IMR-90 (cell line): ENCODE data around the gene UBAP2L. TPM values are rescaled to one million over a fixed set of nuclear protein-coding genes. Genes with fewer than 3 reads are reported as not detected.

Experiments
- ATAC-seq: fragments of 200-7000 bp; cut with Tn5 transposase; 2 replicates; pipeline ENCODE4 v1.9.1; 2020; ENCODE audit warnings: low read depth, mild to moderate bottlenecking, moderate library complexity
- BruUV-seq: library from RNA; stranded (reverse); fragments of 400-500 nt; replicated peaks from 2 replicates; lab custom pipeline; 2021; lab: Mats Ljungman, UMichigan
- CTCF ChIA-PET: fragments of 300-600 bp; formaldehyde crosslinking; extraction: SDS; loops from one replicate; lab custom pipeline; 2021; ENCODE audit warnings: antibody characterized with exemption; lab: Yijun Ruan, JAX
- POLR2A ChIA-PET: fragments of 300-600 bp; sonication (Branson Sonifier 250); formaldehyde crosslinking; loops from one replicate; lab custom pipeline; 2022; ENCODE audit warnings: antibody characterized with exemption; ENCODE audit not compliant: unreplicated experiment; lab: Charles Lee
- DNase-seq: peaks from one replicate; pipeline ENCODE4 v3.0.0; 2013
- H2AFZ ChIP-seq: replicated peaks from 2 replicates; pipeline ENCODE3; 2013; ENCODE audit warnings: low read length, mild to moderate bottlenecking; ENCODE audit not compliant: poor library complexity
- H2AK5ac ChIP-seq: 2 replicates; pipeline ENCODE4 v1.6.1; 2013; ENCODE audit warnings: low read depth, low read length, inconsistent platforms
- H2AK9ac ChIP-seq: replicated peaks from 2 replicates; pipeline ENCODE3; 2013; ENCODE audit warnings: mild to moderate bottlenecking, low read depth, low read length, moderate library complexity; ENCODE audit not compliant: poor library complexity
- H2BK120ac ChIP-seq: 2 replicates; pipeline ENCODE4 v1.6.1; 2013; ENCODE audit warnings: low read depth, low read length, inconsistent platforms
- H2BK15ac ChIP-seq: 3 replicates; pipeline ENCODE4 v1.6.1; 2013; ENCODE audit warnings: low read depth, low read length, inconsistent platforms
- H2BK20ac ChIP-seq: 2 replicates; pipeline ENCODE4 v1.6.1; 2013; ENCODE audit warnings: low read depth, mild to moderate bottlenecking, inconsistent platforms, low read length, moderate library complexity
- H2BK5ac ChIP-seq: 2 replicates; pipeline ENCODE4 v1.6.1; 2013; ENCODE audit warnings: mild to moderate bottlenecking, low read depth, low read length, inconsistent platforms; ENCODE audit not compliant: poor library complexity, severe bottlenecking
- H3K14ac ChIP-seq: replicated peaks from 2 replicates; pipeline ENCODE4 v1.6.1; 2013; ENCODE audit warnings: low read depth, low read length, inconsistent platforms
- H3K18ac ChIP-seq: 2 replicates; pipeline ENCODE4 v1.6.1; 2013; ENCODE audit warnings: low read depth, low read length, control low read depth
- H3K23ac ChIP-seq: 2 replicates; pipeline ENCODE4 v1.6.1; 2013; ENCODE audit warnings: low read depth, low read length, inconsistent platforms
- H3K27ac ChIP-seq: 2 replicates; pipeline ENCODE4 v1.5.1; 2013; ENCODE audit warnings: mild to moderate bottlenecking, control low read depth, low read length; ENCODE audit not compliant: insufficient read depth
- H3K27me3 ChIP-seq: 2 replicates; pipeline ENCODE4 v1.6.1; 2013; ENCODE audit warnings: low read length; ENCODE audit not compliant: control insufficient read depth, insufficient read depth
- H3K36me3 ChIP-seq: 2 replicates; pipeline ENCODE4 v1.6.1; 2013; ENCODE audit warnings: low read length, mixed read lengths; ENCODE audit not compliant: control insufficient read depth, insufficient read depth
- H3K4ac ChIP-seq: 2 replicates; pipeline ENCODE4 v1.6.1; 2013; ENCODE audit warnings: low read depth, low read length, inconsistent platforms
- H3K4me1 ChIP-seq: 2 replicates; pipeline ENCODE4 v1.6.1; 2013; ENCODE audit warnings: low read length, mixed read lengths; ENCODE audit not compliant: control insufficient read depth, insufficient read depth
- H3K4me2 ChIP-seq: 2 replicates; pipeline ENCODE4 v1.6.1; 2013; ENCODE audit warnings: low read depth, mild to moderate bottlenecking, control low read depth, low read length, moderate library complexity
- H3K4me3 ChIP-seq: 2 replicates; pipeline ENCODE4 v1.5.1; 2013; ENCODE audit warnings: low read depth, mild to moderate bottlenecking, control low read depth, low read length, moderate library complexity; ENCODE audit not compliant: insufficient read depth
- H3K56ac ChIP-seq: 2 replicates; pipeline ENCODE4 v1.6.1; 2013; ENCODE audit warnings: low read length, inconsistent platforms; ENCODE audit not compliant: insufficient read depth; ENCODE audit errors: extremely low read depth
- H3K79me1 ChIP-seq, 2 experiments: 2 replicates each; pipeline ENCODE4 v1.6.1; 2013; ENCODE audit warnings: low read length in 2 of 2, inconsistent platforms in 1 of 2, low read depth in 1 of 2
- H3K9ac ChIP-seq: 2 replicates; pipeline ENCODE4 v1.6.1; 2013; ENCODE audit warnings: low read depth, low read length, control low read depth
- H3K9me1 ChIP-seq: 2 replicates; pipeline ENCODE4 v1.6.1; 2013; ENCODE audit warnings: low read length, inconsistent platforms; ENCODE audit not compliant: insufficient read depth
- H3K9me3 ChIP-seq: 2 replicates; pipeline ENCODE4 v1.6.1; 2013; ENCODE audit warnings: low read length; ENCODE audit not compliant: control insufficient read depth, insufficient read depth
- H4K20me1 ChIP-seq: 2 replicates; pipeline ENCODE4 v1.6.1; 2013; ENCODE audit warnings: low read length, inconsistent platforms; ENCODE audit not compliant: insufficient read depth
- H4K5ac ChIP-seq: 2 replicates; pipeline ENCODE4 v1.6.1; 2013; ENCODE audit warnings: mild to moderate bottlenecking, low read depth, low read length, control low read depth
- H4K8ac ChIP-seq, 2 experiments: 2 replicates each; pipeline ENCODE4 v1.6.1; 2013; ENCODE audit warnings: low read depth in 2 of 2, low read length in 2 of 2, control low read depth in 1 of 2, inconsistent platforms in 1 of 2
- H4K91ac ChIP-seq: 2 replicates; pipeline ENCODE4 v1.6.1; 2013; ENCODE audit warnings: low read depth, low read length, inconsistent platforms; ENCODE audit not compliant: insufficient read depth
- BHLHE40 ChIP-seq: fragments of 150-350 bp; IDR thresholded peaks from 2 replicates; pipeline ENCODE4 v1.6.1; 2016; ENCODE audit warnings: mild to moderate bottlenecking, low read depth, low read length
- CHD1 ChIP-seq: IDR thresholded peaks from 2 replicates; pipeline ENCODE4 v1.6.1; 2012; ENCODE audit warnings: low read depth, low read length, improper control_type of control experiment
- FOS ChIP-seq: fragments of 150-350 bp; IDR thresholded peaks from 2 replicates; pipeline ENCODE4 v1.6.1; 2016; ENCODE audit warnings: low read depth, low read length
- MAZ ChIP-seq: IDR thresholded peaks from 2 replicates; pipeline ENCODE4 v1.6.1; 2012; ENCODE audit warnings: low read depth, mild to moderate bottlenecking, low read length, improper control_type of control experiment, moderate library complexity, borderline replicate concordance
- MXI1 ChIP-seq: IDR thresholded peaks from 2 replicates; pipeline ENCODE4 v1.6.1; 2012; ENCODE audit warnings: low read depth, mild to moderate bottlenecking, low read length, moderate library complexity, borderline replicate concordance
- NFE2L2 ChIP-seq: fragments of 150-350 bp; IDR thresholded peaks from 2 replicates; pipeline ENCODE4 v1.6.1; 2016; ENCODE audit warnings: low read depth, mild to moderate bottlenecking, low read length
- POLR2A ChIP-seq: IDR thresholded peaks from 2 replicates; pipeline ENCODE4 v1.6.1; 2012; ENCODE audit warnings: mild to moderate bottlenecking, low read depth, low read length
- RCOR1 ChIP-seq: IDR thresholded peaks from 2 replicates; pipeline ENCODE4 v1.6.1; 2012; ENCODE audit warnings: mild to moderate bottlenecking, low read length, improper control_type of control experiment; ENCODE audit not compliant: insufficient replicate concordance
- RFX5 ChIP-seq: IDR thresholded peaks from 2 replicates; pipeline ENCODE4 v1.8.0; 2012; ENCODE audit warnings: low read depth, mild to moderate bottlenecking, low read length, moderate library complexity
- USF2 ChIP-seq: fragments of 150-350 bp; IDR thresholded peaks from 2 replicates; pipeline ENCODE4 v1.6.1; 2017; ENCODE audit warnings: mild to moderate bottlenecking, antibody characterized with exemption, low read length, low read depth
- WGBS, 2 experiments: methylation state at CpG; one replicate each; pipeline versions ENCODE4 v1.1.5 to v1.1.7; 2013; ENCODE audit warnings: missing lambda C conversion rate in 2 of 2; ENCODE audit not compliant: insufficient read length in 1 of 2; ENCODE audit errors: extremely low coverage in 2 of 2; 5-methylcytosine and 5-hydroxymethylcytosine counted together
- dilution Hi-C: fragments of 300-500 bp; cut with HindIII; formaldehyde crosslinking; loops from one replicate; pipeline ENCODE4 v1.14.3; 2018; ENCODE audit warnings: low sequenced_read_pairs; ENCODE audit not compliant: unreplicated experiment
- in situ Hi-C: fragments of 300-500 bp; cut with MboI; formaldehyde crosslinking; loops from 3 replicates; pipeline ENCODE4 v1.14.3; 2019; ENCODE audit warnings: low sequenced_read_pairs, inconsistent platforms, mixed read lengths
- intact Hi-C: fragments of 100-400 bp; cut with micrococcal nuclease; formaldehyde crosslinking; loops from 2 replicates; pipeline ENCODE4 v1.10.0; 2022
- polyA plus RNA-seq, 3 experiments: library from polyadenylated mRNA; depleted of rRNA; stranded (reverse); fragments of >200 nt; gene quantifications; 2 replicates each; pipeline ENCODE4 v1.2.3, GENCODE V29; 2012; ENCODE audit warnings: low replicate concordance in 1 of 3
- total RNA-seq: library from RNA; depleted of rRNA; stranded (reverse); fragments of >200 nt; gene quantifications from 2 replicates; pipeline ENCODE4 v1.2.3, GENCODE V29; 2012
- TF ChIP-seq, protein P1 (sequence below): fragments of 150-350 bp; IDR thresholded peaks from 2 replicates; pipeline ENCODE4 v1.6.1; 2016; ENCODE audit warnings: low read depth, mild to moderate bottlenecking, low read length, moderate library complexity, borderline replicate concordance

Gene UBAP2L
- total and polyA plus RNA-seq, 2 of the 4 experiments (the other 2 are of a cell fraction): 57.5 to 149 TPM

- CTCF ChIA-PET: interaction anchor here (0.6 to 1.7 kb wide), 4 partner anchors 24 to 710 kb away, joined by 3 to 7 read pairs (median 6); no protein-coding TSS in a partner anchor
- no peak overlapping the region for H3K27ac ChIP-seq
These were observed 42.9 kb downstream of the UBAP2L start for GRCh38 chr1:154263465-154264332.

More at GRCh38 chr1:154263465-154264332, 42.9 kb downstream of the UBAP2L start:
- no peak overlapping the region for H3K4me2 ChIP-seq
- no peaks in the 10 kb centered on the region for H3K9me3 ChIP-seq
- no peak overlapping the region for H3K18ac ChIP-seq
- ATAC-seq (peak; percentile 61), DNase-seq (peak; percentile 37)
- H3K36me3 ChIP-seq: peaks cover 73% of the 10 kb centered on the region
- WGBS, 2 experiments: no CpG with 5 or more reads among the region's 6 CpGs
- no peak overlapping the region for H2BK15ac ChIP-seq
- H3K56ac ChIP-seq: no peak overlapping the region
- no peak for TF ChIP-seq MAZ
- TF ChIP-seq POLR2A: no peak
- no peak for TF ChIP-seq BHLHE40
- TF ChIP-seq, protein P1, sequence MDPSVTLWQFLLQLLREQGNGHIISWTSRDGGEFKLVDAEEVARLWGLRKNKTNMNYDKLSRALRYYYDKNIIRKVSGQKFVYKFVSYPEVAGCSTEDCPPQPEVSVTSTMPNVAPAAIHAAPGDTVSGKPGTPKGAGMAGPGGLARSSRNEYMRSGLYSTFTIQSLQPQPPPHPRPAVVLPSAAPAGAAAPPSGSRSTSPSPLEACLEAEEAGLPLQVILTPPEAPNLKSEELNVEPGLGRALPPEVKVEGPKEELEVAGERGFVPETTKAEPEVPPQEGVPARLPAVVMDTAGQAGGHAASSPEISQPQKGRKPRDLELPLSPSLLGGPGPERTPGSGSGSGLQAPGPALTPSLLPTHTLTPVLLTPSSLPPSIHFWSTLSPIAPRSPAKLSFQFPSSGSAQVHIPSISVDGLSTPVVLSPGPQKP: no peak
- TF ChIP-seq NFE2L2: no peak
- TF ChIP-seq RCOR1: no peak
- TF ChIP-seq RFX5: no peak
- no peak for TF ChIP-seq USF2
- no peak for TF ChIP-seq FOS
- no peak for TF ChIP-seq CHD1
- TF ChIP-seq MXI1: no peak
- no peaks in the 10 kb centered on the region for H3K4me1 ChIP-seq
- intact Hi-C loops: no loop called here
- H2BK120ac ChIP-seq: no peak overlapping the region
- no peak overlapping the region for H3K9ac ChIP-seq
- H3K9me1 ChIP-seq: peaks cover 3% of the 10 kb centered on the region; the same call in 1 of the 2 replicates
- dilution Hi-C loops: no loop called here
- no TSS peak for BruUV-seq
- in situ Hi-C loops: no loop called here
- H2AK5ac ChIP-seq: no peak overlapping the region
- no peak overlapping the region for H3K23ac ChIP-seq
- H4K20me1 ChIP-seq: peaks cover 13% of the 10 kb centered on the region
- POLR2A ChIA-PET: interaction anchor here (0.5 kb wide), 1 partner anchor 50 kb away, joined by 3 read pairs; no protein-coding TSS in a partner anchor
- no peak overlapping the region for H3K14ac ChIP-seq
- H4K5ac ChIP-seq: no peak overlapping the region
- no peak overlapping the region for H3K4me3 ChIP-seq
- H3K4ac ChIP-seq: no peak overlapping the region
- no peak overlapping the region for H4K8ac ChIP-seq
- H3K27me3 ChIP-seq: no peaks in the 10 kb centered on the region
- no peak overlapping the region for H2BK20ac ChIP-seq
- H2AK9ac ChIP-seq: no peak overlapping the region
- peaks cover 29 to 40% of the 10 kb centered on the region in 2 experiments for H3K79me1 ChIP-seq
- H4K91ac ChIP-seq: no peak overlapping the region
- no peak overlapping the region for H2BK5ac ChIP-seq
- no peak overlapping the region for H2AFZ ChIP-seq
